GM20000 (cell line): Measurements from ENCODE around the gene ELMOD3.
"Not testable (repeated sequence)": the region's sequence is repeated elsewhere in the genome, so short reads cannot be mapped to it uniquely, and the experiment has no call there.

Experiments used
- DNase-seq: peaks from one replicate; pipeline ENCODE4 v3.0.0; 2012; ENCODE audit warnings: low spot score
- TF ChIP-seq, protein P1 (sequence below): IDR thresholded peaks from 2 replicates; pipeline ENCODE4 v1.5.1; 2012; ENCODE audit warnings: mild to moderate bottlenecking, control low read depth; ENCODE audit errors: extremely low read depth, missing control alignments

Gene ELMOD3

DNA sequence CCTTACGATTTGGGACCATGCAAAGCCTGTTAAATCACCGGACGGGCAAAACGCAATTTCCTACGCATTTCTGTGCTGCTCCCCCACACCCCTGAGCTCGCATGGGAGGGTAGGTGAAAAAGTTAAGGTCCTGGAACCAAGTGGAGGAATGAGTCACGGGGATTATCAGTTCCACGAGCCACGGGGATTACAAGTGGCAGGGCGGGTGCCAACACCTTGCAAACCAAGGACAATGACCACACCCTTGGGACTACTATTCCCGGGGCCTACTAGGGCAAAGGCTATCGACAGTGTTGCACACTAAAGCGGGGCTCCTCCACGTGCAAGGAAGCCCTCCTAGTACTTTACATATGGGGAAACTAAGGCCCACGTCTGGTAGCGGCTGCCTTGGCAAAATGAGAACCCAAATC lies 688 bp upstream of the ELMOD3 start:
- TF ChIP-seq, protein P1, sequence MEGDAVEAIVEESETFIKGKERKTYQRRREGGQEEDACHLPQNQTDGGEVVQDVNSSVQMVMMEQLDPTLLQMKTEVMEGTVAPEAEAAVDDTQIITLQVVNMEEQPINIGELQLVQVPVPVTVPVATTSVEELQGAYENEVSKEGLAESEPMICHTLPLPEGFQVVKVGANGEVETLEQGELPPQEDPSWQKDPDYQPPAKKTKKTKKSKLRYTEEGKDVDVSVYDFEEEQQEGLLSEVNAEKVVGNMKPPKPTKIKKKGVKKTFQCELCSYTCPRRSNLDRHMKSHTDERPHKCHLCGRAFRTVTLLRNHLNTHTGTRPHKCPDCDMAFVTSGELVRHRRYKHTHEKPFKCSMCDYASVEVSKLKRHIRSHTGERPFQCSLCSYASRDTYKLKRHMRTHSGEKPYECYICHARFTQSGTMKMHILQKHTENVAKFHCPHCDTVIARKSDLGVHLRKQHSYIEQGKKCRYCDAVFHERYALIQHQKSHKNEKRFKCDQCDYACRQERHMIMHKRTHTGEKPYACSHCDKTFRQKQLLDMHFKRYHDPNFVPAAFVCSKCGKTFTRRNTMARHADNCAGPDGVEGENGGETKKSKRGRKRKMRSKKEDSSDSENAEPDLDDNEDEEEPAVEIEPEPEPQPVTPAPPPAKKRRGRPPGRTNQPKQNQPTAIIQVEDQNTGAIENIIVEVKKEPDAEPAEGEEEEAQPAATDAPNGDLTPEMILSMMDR, result no peak
- no peak for DNase-seq

DNA sequence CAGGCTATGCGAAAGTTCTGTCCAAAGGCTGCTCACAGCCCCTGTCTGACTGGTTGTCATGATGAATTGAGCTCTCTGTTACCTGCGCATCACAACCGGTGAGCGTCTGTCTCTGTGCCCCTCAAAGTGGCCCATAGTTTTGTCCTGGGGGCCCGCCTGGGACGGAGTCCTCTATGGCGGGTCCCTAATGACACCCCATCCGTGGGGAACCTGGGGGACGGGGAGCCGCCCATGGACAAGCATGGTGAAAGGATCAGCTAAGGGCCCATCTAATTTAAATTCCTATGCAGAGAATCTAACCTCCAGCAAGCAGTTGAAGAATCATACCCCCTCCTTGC lies 473 bp downstream of the ELMOD3 start:
- TF ChIP-seq, protein P1, result no peak
- DNase-seq, result no peak

DNA sequence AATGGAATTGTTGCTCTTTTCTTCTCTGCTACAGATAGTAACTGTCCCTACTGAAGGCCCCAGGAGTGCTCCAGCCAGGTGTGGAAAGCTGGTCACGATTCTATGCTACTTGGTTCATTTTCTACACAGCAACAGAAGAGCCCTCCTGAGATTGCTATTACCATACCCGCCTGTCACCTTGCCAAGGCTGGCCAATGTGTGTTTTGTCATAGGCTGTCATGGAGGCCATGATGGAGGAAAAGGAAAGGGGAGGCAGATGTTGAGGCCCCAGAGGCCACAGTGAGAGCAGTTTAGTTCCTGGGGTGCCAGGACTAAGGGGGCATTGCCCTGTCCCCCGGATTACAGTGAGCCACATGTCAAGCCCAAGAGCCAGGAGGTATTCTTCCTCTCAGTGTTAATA lies 952 bp downstream of the ELMOD3 start:
- TF ChIP-seq, protein P1, result no peak
- DNase-seq, result no peak

DNA sequence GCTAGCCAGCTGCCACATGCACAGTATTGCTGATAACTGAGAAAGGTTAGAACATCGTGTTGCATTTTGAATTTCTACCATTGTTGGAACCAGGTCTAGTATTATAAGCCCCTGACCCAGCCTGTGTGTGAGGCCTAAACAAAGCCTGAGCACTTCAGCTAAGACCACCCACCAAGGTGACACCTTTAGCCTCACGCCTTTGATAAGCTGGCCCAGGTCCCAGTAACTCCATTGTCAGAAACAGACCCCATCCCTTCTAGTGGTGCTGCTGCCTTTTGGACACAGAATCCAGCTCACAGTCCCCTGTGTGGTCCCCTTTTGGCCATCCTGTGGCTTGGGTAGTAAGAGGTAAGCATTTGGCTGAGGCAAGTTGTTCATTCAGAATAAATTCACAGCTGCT lies 1.6 kb downstream of the ELMOD3 start:
- TF ChIP-seq, protein P1, result no peak
- DNase-seq, result no peak

DNA sequence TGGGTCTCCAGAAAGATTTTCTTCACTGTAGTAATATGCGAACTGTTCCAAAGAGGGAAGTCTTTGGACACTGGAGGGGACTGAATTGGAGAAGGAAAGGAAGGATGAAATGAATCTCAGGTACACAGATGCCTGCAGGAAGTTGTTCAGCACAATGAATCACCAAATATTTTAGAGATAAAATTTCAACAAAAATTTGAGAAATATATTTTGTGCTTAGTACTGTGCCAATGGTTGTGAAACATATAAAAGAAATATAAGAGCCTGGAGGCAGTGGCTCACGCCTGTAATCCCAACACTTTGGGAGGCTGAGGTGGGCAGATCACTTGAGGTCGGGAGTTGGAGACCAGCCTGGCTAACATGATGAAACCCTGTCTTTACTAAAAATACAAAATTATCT lies 3.2 kb downstream of the ELMOD3 start:
- TF ChIP-seq, protein P1, result no peak
- DNase-seq, result no peak

DNA sequence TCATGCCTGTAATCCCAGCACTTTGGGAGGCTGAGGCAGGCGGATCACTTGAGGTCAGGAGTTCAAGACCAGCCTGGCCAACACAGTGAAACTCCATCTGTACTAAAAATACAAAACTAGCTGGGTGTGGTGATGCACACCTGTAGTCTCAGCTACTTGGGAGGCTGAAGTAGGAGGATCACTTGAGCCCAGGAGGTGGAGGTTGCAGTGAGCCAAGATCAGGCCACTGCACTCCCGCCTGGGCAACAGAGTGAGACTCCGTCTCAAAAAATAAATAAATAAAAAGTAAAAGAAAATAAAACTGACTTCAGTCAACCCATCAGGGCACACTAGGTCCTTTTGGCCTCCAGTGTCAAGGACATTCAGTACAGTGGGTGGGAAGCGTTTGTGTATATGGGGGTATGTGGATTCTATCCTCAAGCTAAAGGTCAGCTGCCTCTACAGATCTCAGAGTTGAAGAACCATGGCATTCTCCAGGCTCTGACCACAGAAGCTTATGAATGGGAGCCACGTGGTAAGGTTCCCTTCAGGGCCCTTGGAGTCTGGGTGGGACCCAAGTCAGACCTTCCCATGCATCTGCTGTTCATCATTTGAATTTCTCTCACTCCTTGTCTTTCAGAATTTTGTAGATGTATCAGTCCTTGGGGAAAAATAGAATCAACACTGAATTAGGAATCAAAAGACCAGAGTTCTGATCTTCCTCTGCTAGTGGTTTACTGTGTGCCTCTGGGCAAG lies 8.3 kb downstream of the ELMOD3 start:
- not testable (repeated sequence) for DNase-seq

DNA sequence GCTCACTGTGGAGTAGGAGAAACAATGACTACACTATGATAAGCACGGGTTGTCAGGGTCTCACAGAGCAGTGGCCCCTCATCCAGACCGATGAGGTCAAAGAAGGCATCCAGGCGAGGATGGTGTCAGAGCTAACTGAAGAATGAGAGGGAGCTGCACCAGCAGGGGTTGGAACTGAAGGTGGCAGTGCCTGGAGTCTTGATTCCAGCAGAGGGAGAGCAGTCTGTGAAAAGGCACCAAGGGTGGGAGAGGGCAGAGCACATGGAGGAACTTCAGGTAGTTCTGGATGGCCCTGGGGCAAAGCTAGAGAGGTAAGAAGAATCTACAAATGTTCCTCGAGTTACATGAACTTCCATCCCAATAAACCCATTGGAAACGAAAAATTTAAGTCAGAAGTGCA lies 12.6 kb downstream of the ELMOD3 start:
- TF ChIP-seq, protein P1, result no peak
- DNase-seq, result no peak

DNA sequence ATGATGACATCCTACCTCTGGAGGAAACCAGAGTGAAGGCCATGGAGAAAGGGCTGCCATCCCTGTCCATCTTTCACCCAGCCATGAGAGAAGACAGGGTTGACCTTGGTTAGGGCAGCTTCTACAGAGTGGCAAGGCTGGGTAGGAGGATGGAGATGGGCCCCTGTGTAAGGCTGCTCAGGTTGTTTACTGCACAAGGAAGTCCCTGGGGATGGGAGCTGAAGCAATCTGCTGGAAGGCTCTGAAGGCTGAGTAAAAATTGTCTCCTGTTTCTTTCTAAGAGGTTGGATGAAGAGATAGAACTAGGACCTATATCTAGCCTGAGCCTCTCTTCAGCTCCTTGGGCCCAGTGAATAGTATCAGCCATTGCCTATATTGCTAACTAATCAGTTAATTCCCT lies 14.4 kb downstream of the ELMOD3 start:
- TF ChIP-seq, protein P1, result no peak
- DNase-seq, result no peak
